Measurements from ENCODE around the gene SERGEF. TPM values are rescaled to one million over a fixed set of nuclear protein-coding genes. Genes with fewer than 3 reads are reported as not detected.

Gene SERGEF
- total RNA-seq, 1 experiment from 2014 or later: 31.4 TPM

DNA sequence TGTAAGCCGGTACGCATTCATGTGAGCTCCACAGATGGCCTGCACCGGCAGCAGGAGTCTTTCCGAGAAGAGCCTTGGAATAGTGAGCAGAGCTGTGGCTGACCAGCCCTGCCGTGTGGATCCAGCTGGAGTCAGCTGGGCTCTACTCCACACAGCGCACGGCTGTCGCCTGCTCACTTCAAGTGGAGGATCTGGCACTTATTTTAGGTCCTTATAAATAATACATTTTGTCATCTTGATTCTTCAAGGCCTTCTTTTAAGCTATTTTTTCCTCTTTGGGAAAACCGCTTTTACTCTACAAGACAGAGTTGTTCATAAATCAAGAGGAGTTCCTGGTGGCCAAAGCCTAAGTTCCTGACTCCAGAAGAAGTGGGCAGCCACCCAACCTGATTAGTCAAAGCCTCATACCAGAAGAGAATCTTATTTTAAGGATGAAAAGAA lies 184.5 kb downstream of the SERGEF start:
- TF ChIP-seq, protein P1, sequence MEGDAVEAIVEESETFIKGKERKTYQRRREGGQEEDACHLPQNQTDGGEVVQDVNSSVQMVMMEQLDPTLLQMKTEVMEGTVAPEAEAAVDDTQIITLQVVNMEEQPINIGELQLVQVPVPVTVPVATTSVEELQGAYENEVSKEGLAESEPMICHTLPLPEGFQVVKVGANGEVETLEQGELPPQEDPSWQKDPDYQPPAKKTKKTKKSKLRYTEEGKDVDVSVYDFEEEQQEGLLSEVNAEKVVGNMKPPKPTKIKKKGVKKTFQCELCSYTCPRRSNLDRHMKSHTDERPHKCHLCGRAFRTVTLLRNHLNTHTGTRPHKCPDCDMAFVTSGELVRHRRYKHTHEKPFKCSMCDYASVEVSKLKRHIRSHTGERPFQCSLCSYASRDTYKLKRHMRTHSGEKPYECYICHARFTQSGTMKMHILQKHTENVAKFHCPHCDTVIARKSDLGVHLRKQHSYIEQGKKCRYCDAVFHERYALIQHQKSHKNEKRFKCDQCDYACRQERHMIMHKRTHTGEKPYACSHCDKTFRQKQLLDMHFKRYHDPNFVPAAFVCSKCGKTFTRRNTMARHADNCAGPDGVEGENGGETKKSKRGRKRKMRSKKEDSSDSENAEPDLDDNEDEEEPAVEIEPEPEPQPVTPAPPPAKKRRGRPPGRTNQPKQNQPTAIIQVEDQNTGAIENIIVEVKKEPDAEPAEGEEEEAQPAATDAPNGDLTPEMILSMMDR (conservative IDR thresholded peaks at IDR 0.05): no peak

More for the DNA sequence above, 184.5 kb downstream of the SERGEF start:
- Histone ChIP-seq H3T11ph (ENCODE audit: low read length) (no peak overlapping the region), H4K20me1 (ENCODE audit: control insufficient read depth, insufficient read depth, insufficient read length) (no peaks in the 10 kb centered on the region), H2AFZ (ENCODE audit: low read length) (no peak overlapping the region), H2BK5ac (ENCODE audit: insufficient read length, low read length) (no peak overlapping the region), H3K9me3 (ENCODE audit: control insufficient read depth, low read depth, low read length) (no peaks in the 10 kb centered on the region), H2BK20ac (ENCODE audit: low read depth, low read length, poor library complexity, severe bottlenecking) (no peak overlapping the region), H3K79me1 (ENCODE audit: insufficient read depth, low read depth, low read length, poor library complexity, severe bottlenecking) (no peaks in the 10 kb centered on the region), H3K4ac (ENCODE audit: low read depth, low read length) (no peak overlapping the region), H3K4me1 (ENCODE audit: insufficient read depth, low read length) (no peaks in the 10 kb centered on the region; the same call in 1 of the 2 replicates), H3K4me2 (ENCODE audit: insufficient read depth, insufficient read length, low read length) (no peak overlapping the region), H2BK12ac (ENCODE audit: insufficient read length, low read depth, low read length) (no peak overlapping the region), H3K23me2 (ENCODE audit: insufficient read length, low read depth, low read length, poor library complexity, severe bottlenecking) (no peaks in the 10 kb centered on the region), H2AK5ac (ENCODE audit: insufficient read length, low read length) (no peak overlapping the region), H2BK120ac (ENCODE audit: low read depth, low read length, poor library complexity, severe bottlenecking) (no peak overlapping the region), H3K79me2 (ENCODE audit: insufficient read depth, low read length) (no peaks in the 10 kb centered on the region), H4K91ac (ENCODE audit: insufficient read length, low read depth, low read length) (no peak overlapping the region), H3K9ac (ENCODE audit: extremely low read depth, insufficient read length, low read length) (no peak overlapping the region), H2BK15ac (ENCODE audit: low read depth, low read length) (no peak overlapping the region), H4K8ac (replicated peaks; ENCODE audit: insufficient read length, low read depth, low read length) (no peak overlapping the region), H3K56ac (ENCODE audit: insufficient read length, low read depth, low read length) (no peak overlapping the region), H3K27me3 (ENCODE audit: insufficient read depth, low read length) (no peaks in the 10 kb centered on the region), H3K27ac (ENCODE audit: insufficient read length, low read depth, low read length) (no peak overlapping the region), H4K5ac (ENCODE audit: insufficient read length, low read depth, low read length) (no peak overlapping the region), H3K14ac (ENCODE audit: insufficient read depth, low read length) (no peak overlapping the region), H3K23ac (ENCODE audit: insufficient read length, low read depth, low read length) (no peak overlapping the region), H3K18ac (ENCODE audit: insufficient read length, low read depth, low read length) (no peak overlapping the region)
- Mint-ChIP-seq H3K36me3 (ENCODE audit: insufficient read depth in 1 of 3, low read depth in 3 of 3) (no peaks in the 10 kb centered on the region), H3K9me3 (no peaks in the 10 kb centered on the region; a peak in 1 of 5 replicates), H3K4me3 (no peak overlapping the region), H3K27ac (no peak overlapping the region), H3K4me1 (peaks cover 7 to 10% of the 10 kb centered on the region in 2 experiments), H3K27me3 (ENCODE audit: low read depth) (no peaks in the 10 kb centered on the region; the same call in 1 of the 2 replicates)
- DNase-seq: no peak
- no CpG with 5 or more reads among the region's 9 CpGs for WGBS (ENCODE audit: extremely low coverage, insufficient read length, low lambda C conversion rate)
